AG10803 (cell line): Measurements from ENCODE around the gene SHANK1.

Experiments used
- DNase-seq: peaks from one replicate; pipeline ENCODE4 v3.0.0; 2010; ENCODE audit warnings: low read depth
- H3K4me3 ChIP-seq: 2 replicates; pipeline ENCODE4 v1.5.1; 2011; ENCODE audit warnings: mild to moderate bottlenecking, low read length, control low read depth
- TF ChIP-seq, protein P1 (sequence below): conservative IDR thresholded peaks from 2 replicates; pipeline ENCODE4 v1.5.1; 2011; ENCODE audit warnings: mild to moderate bottlenecking, low read length, control low read depth, inconsistent platforms

The SHANK1 gene

DNA sequence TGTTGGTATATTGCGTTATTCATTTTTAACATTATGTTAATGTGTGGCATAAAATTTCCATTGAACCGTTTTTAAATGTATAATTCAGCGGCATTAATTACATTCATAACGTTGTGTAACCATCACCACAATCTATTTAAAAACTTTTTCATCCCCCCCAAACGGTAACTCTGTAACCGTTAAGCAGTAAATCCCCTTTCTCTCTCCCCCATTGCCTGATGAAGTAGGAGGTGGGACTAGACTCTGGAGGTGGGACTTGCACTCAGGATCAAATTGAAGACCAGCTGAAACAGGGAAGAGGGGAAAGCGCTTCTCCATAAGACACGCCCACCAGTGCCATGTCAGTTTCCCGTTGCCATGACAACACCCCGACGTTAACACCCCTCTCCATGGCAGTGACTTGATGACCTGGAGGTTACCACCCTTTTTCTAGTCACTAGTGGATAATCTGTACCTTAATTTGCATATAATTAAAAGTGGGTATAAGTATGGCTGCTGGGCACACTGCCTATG is 20.4 kb upstream of the SHANK1 start:
- TF ChIP-seq, protein P1, sequence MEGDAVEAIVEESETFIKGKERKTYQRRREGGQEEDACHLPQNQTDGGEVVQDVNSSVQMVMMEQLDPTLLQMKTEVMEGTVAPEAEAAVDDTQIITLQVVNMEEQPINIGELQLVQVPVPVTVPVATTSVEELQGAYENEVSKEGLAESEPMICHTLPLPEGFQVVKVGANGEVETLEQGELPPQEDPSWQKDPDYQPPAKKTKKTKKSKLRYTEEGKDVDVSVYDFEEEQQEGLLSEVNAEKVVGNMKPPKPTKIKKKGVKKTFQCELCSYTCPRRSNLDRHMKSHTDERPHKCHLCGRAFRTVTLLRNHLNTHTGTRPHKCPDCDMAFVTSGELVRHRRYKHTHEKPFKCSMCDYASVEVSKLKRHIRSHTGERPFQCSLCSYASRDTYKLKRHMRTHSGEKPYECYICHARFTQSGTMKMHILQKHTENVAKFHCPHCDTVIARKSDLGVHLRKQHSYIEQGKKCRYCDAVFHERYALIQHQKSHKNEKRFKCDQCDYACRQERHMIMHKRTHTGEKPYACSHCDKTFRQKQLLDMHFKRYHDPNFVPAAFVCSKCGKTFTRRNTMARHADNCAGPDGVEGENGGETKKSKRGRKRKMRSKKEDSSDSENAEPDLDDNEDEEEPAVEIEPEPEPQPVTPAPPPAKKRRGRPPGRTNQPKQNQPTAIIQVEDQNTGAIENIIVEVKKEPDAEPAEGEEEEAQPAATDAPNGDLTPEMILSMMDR, result no peak
- H3K4me3 ChIP-seq, result no peak overlapping the region
- DNase-seq, result no peak

DNA sequence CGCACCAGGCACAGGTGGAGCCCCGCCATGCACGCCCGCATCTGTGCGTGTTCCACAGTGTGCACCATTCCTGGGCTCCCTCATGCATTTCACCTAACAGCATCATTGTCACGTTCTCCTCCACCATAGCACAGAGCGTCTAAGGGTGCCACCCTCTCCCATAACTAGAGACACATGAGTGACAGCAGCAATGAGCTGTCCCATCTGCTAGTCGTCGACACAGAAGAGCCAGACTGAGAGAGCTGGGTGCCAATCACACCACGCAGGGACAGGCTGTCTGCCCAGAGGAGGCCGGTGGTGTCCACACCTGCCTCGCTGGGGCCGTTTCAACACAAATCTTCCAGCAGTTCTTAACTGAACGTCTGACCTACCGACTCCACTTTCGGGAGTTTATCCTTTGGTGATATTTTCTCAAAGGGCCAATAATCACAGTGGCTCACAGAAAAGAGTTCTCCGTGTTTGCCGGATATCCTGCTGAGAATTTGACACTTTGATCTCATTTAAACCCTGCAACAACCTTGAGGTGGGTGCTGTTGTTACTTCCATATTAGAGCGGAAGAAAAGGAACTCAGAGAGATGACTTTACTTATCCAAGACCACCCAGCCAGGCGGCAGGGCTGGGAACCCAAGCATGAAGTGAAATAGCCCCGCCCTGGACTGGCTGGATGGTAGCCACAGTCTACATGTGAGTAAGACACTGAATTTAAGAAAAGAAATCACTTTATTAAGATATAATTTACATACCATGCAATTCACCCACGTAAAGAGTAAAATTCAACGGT is 19.7 kb upstream of the SHANK1 start:
- DNase-seq, result no peak
- TF ChIP-seq, protein P1, result no peak
- no peak overlapping the region for H3K4me3 ChIP-seq

GRCh38 chr19:50736338-50736737 is 16.7 kb upstream of the SHANK1 start:
- TF ChIP-seq, protein P1, result no peak
- no peak for DNase-seq
- no peak overlapping the region for H3K4me3 ChIP-seq

DNA sequence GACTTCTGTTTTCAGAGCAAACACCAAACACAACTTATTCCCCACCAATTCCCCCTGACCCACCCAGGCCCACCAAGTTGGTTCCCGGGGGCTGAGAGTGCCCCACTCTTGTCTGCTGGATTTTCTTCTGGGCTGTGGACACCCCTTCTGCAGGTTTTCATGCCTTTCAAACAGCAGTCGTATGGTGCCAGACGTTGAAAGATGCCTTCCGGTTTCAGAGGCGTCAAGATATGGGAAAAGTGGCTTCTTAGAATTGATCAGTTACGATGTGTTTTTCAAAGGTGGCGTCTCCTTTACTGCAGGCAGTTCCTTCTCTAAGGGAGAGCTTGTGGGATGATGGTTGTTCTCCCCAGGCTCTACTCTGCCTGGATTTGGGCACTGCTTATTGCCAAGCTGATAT is 16.3 kb upstream of the SHANK1 start:
- TF ChIP-seq, protein P1, result no peak
- DNase-seq, result no peak
- H3K4me3 ChIP-seq, result no peak overlapping the region

GRCh38 chr19:50729894-50730293 is 10.3 kb upstream of the SHANK1 start:
- DNase-seq, result no peak
- no peak overlapping the region for H3K4me3 ChIP-seq
- TF ChIP-seq, protein P1, result no peak

DNA sequence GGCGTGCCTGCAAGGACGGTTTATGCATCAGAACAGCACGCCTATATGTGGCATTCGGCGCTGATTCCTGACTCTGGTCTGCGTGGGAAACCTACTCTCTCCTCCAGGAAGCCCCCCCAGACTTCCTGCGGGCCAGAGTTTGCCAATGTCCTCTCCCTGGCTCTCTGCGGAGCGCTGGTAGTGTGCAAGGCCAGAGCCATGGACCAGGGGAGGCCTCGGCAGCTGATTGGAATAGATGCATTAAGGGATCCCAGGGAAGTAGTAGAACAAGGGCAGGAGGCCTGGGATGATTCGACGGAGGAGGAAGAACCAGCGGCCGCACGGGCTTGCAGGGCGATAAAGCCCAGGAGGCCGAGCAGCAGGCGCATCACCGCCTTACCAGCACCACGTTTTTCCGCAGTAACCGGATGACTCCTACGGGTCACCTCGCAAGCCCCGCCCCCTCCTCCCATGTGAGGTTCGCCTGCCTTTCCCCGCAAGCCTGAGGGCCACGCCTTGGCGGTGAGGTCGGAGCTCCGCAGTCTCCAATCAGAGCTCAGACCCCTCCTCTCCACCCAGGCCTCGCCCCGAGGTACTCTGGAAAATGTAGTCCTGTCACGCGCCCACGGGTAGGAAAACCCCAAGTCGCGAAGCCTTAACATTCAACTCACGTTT is 8.6 kb upstream of the SHANK1 start:
- H3K4me3 ChIP-seq, result no peak overlapping the region
- DNase-seq, result peak; percentile 62

More for the DNA sequence above, 8.6 kb upstream of the SHANK1 start:
- TF ChIP-seq, protein P1, result no peak
